Hepatocyte (in vitro differentiated cells): ENCODE data around the gene TLE6.
"Not testable (repeated sequence)": the region's sequence is repeated elsewhere in the genome, so short reads cannot be mapped to it uniquely, and the experiment has no call there.

ENCODE experiments used
- EZH2 ChIP-seq: fragments of 200-600 bp; sonication (generic); IDR thresholded peaks from 2 replicates; pipeline ENCODE4 v1.6.1; 2016; ENCODE audit warnings: antibody characterized with exemption, mild to moderate bottlenecking, borderline replicate concordance
- TF ChIP-seq, protein P1 (sequence below): fragments of 200-600 bp; sonication (generic); IDR thresholded peaks from 2 replicates; pipeline ENCODE4 v1.5.1; 2016; ENCODE audit warnings: antibody characterized with exemption, mild to moderate bottlenecking; ENCODE audit not compliant: poor library complexity

DNA sequence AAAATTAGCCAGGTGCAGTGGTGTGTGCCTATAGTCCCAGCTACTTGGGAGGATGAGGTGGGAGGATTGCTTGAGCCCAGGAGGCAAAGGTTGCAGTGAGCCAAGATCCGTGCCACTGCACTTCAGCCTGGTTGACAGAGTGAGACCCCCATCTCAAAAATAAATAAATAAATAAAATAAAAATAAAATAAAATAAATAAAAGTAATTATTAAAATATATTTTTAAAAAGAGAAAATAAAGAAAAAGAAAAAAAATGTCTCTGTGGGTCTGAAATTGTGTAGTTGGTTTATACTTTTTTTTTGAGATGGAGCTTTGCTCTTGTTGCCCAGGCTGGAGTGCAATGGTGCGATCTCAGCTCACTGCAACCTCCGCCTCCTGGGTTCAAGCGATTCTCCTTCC lies 41.5 kb upstream of the TLE6 start:
- TF ChIP-seq, protein P1, sequence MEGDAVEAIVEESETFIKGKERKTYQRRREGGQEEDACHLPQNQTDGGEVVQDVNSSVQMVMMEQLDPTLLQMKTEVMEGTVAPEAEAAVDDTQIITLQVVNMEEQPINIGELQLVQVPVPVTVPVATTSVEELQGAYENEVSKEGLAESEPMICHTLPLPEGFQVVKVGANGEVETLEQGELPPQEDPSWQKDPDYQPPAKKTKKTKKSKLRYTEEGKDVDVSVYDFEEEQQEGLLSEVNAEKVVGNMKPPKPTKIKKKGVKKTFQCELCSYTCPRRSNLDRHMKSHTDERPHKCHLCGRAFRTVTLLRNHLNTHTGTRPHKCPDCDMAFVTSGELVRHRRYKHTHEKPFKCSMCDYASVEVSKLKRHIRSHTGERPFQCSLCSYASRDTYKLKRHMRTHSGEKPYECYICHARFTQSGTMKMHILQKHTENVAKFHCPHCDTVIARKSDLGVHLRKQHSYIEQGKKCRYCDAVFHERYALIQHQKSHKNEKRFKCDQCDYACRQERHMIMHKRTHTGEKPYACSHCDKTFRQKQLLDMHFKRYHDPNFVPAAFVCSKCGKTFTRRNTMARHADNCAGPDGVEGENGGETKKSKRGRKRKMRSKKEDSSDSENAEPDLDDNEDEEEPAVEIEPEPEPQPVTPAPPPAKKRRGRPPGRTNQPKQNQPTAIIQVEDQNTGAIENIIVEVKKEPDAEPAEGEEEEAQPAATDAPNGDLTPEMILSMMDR, result not testable (repeated sequence)
- TF ChIP-seq EZH2, result not testable (repeated sequence)
